Neural cell (in vitro differentiated cells): ENCODE results near the gene PLOD2. TPM values are rescaled to one million over a fixed set of nuclear protein-coding genes. Genes with fewer than 3 reads are reported as not detected.

Experiments used
- H2AFZ ChIP-seq: fragments of 200-600, 300-800 bp; sonication (generic), shearing (Covaris generic); 2 replicates; pipeline ENCODE4 v1.6.0; 2014; ENCODE audit warnings: low read depth, mild to moderate bottlenecking, antibody characterized with exemption, low read length, moderate library complexity
- H3F3A ChIP-seq: fragments of 200-600 bp; shearing (Covaris generic); 2 replicates; pipeline ENCODE4 v1.6.1; 2016; ENCODE audit warnings: mild to moderate bottlenecking, moderate library complexity, mixed read lengths, antibody characterized with exemption, low read length; ENCODE audit not compliant: insufficient read depth, poor library complexity, severe bottlenecking
- H3K27ac ChIP-seq: fragments of 200-600, 300-800 bp; sonication (generic), shearing (Covaris generic); 2 replicates; pipeline ENCODE4 v1.5.1; 2014; ENCODE audit warnings: mild to moderate bottlenecking, low read length, moderate library complexity
- H3K27me3 ChIP-seq: fragments of 300-800, 200-600 bp; sonication (generic), shearing (Covaris generic); 2 replicates; pipeline ENCODE4 v1.6.0; 2014; ENCODE audit warnings: mild to moderate bottlenecking, low read depth, low read length, moderate library complexity; ENCODE audit not compliant: insufficient read depth
- H3K36me3 ChIP-seq: fragments of 300-800, 200-600 bp; sonication (generic), shearing (Covaris generic); 2 replicates; pipeline ENCODE4 v1.5.1; 2014; ENCODE audit warnings: mild to moderate bottlenecking, antibody characterized with exemption, low read length, moderate library complexity; ENCODE audit not compliant: insufficient read depth
- H3K4me2 ChIP-seq: fragments of 300-800, 200-600 bp; sonication (generic), shearing (Covaris generic); 2 replicates; pipeline ENCODE4 v1.6.0; 2014; ENCODE audit warnings: mild to moderate bottlenecking, low read length
- H3K4me3 ChIP-seq: fragments of 300-800, 200-600 bp; sonication (generic), shearing (Covaris generic); 2 replicates; pipeline ENCODE4 v1.5.1; 2014; ENCODE audit warnings: mild to moderate bottlenecking, low read length, moderate library complexity
- H3K79me2 ChIP-seq: fragments of 200-600 bp; shearing (Covaris generic); replicated peaks from 2 replicates; pipeline ENCODE4 v1.6.0; 2014; ENCODE audit warnings: mild to moderate bottlenecking, low read length, moderate library complexity; ENCODE audit not compliant: insufficient read depth
- H3K9ac ChIP-seq: fragments of 300-800, 200-600 bp; sonication (generic), shearing (Covaris generic); 2 replicates; pipeline ENCODE4 v1.6.1; 2016; ENCODE audit warnings: mild to moderate bottlenecking, low read length, mixed read lengths
- H3K9me2 ChIP-seq: fragments of 200-600 bp; shearing (Covaris generic); 2 replicates; pipeline ENCODE4 v1.6.1; 2016; ENCODE audit warnings: mild to moderate bottlenecking, low read length, mixed read lengths; ENCODE audit not compliant: insufficient read depth
- H3K9me3 ChIP-seq: fragments of 200-600, 300-800 bp; sonication (generic), shearing (Covaris generic); 2 replicates; pipeline ENCODE4 v1.6.1; 2016; ENCODE audit warnings: mild to moderate bottlenecking, mixed run types, low read length, moderate library complexity, mixed read lengths
- H4K20me1 ChIP-seq: fragments of 200-600 bp; shearing (Covaris generic); 2 replicates; pipeline ENCODE4 v1.6.1; 2016; ENCODE audit warnings: mild to moderate bottlenecking, mixed run types; ENCODE audit not compliant: insufficient read depth
- EP300 ChIP-seq: fragments of 450-650 bp; conservative IDR thresholded peaks from 2 replicates; pipeline ENCODE4 v1.6.1; 2014; ENCODE audit warnings: antibody characterized with exemption, mild to moderate bottlenecking, moderate library complexity; ENCODE audit not compliant: poor library complexity, severe bottlenecking
- EZH2 ChIP-seq: fragments of 200-600, 300-800 bp; shearing (Covaris generic), sonication (generic); IDR thresholded peaks from 2 replicates; pipeline ENCODE4 v1.6.1; 2014; ENCODE audit warnings: antibody characterized with exemption, low read length, borderline replicate concordance, mild to moderate bottlenecking; ENCODE audit not compliant: insufficient read depth, poor library complexity, severe bottlenecking
- MXI1 ChIP-seq: fragments of 450-650 bp; conservative IDR thresholded peaks from 2 replicates; pipeline ENCODE4 v1.6.1; 2014; ENCODE audit warnings: antibody characterized with exemption, mild to moderate bottlenecking; ENCODE audit not compliant: poor library complexity, severe bottlenecking
- POLR2AphosphoS5 ChIP-seq: IDR thresholded peaks from 2 replicates; pipeline ENCODE4 v1.6.1; 2012
- RAD21 ChIP-seq: fragments of 450-650 bp; conservative IDR thresholded peaks from 2 replicates; pipeline ENCODE4 v1.6.1; 2014; ENCODE audit warnings: antibody characterized with exemption, mild to moderate bottlenecking, moderate library complexity
- SMC3 ChIP-seq: fragments of 450-650 bp; conservative IDR thresholded peaks from 2 replicates; pipeline ENCODE4 v1.6.1; 2014; ENCODE audit warnings: antibody characterized with exemption, mild to moderate bottlenecking, moderate library complexity; ENCODE audit not compliant: poor library complexity
- TAF1 ChIP-seq: IDR thresholded peaks from 2 replicates; pipeline ENCODE4 v1.6.1; 2012; ENCODE audit warnings: low read depth
- polyA plus RNA-seq: library from polyadenylated mRNA; depleted of rRNA; stranded (reverse); fragments of >200 nt; gene quantifications from 2 replicates; pipeline ENCODE4 v1.2.3, GENCODE V29; 2014
- TF ChIP-seq, protein P1 (sequence below): fragments of 450-650 bp; IDR thresholded peaks from 2 replicates; pipeline ENCODE4 v1.5.1; 2014; ENCODE audit warnings: antibody characterized with exemption, mild to moderate bottlenecking, moderate library complexity; ENCODE audit not compliant: poor library complexity, severe bottlenecking
- TF ChIP-seq, protein P2 (sequence below): IDR thresholded peaks from 2 replicates; pipeline ENCODE4 v1.6.1; 2012; ENCODE audit warnings: borderline replicate concordance

The PLOD2 gene
- polyA plus RNA-seq, 1 donor from 2014 or later, result 5.6 TPM

DNA sequence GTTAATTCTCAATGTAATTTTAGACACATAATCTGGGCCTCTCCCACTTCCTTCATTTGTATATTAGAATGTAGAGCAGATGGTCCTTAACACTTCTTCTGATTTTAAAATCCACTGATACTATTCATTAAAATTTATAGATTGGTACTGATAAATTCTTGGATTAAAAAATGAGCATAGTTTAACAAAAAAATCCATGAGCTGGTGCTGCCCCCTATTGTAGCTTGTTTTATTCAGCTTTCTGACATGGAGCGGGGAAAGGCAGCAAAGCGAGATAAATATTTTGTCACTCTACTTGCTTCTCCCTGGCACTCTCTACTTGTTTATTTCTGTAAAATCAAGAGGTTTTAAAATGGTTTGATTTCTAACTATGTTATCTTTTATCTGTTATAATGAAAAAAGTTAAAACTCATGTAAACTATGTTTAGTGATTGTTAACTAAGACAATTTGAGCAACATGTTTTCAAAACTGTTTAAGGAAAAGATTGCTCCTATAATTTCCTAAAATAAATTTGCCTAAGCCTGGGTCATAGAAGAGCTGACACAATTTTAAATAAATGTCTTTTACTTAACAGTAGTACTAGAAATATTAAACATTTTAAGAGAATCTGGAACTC, 26.5 kb upstream of the PLOD2 start:
- Histone ChIP-seq H3K36me3 (no peaks in the 10 kb centered on the region), H3K4me3 (no peak overlapping the region), H3F3A (no peaks in the 10 kb centered on the region), H3K4me2 (no peak overlapping the region), H4K20me1 (no peaks in the 10 kb centered on the region), H3K79me2 (no peaks in the 10 kb centered on the region), H3K27ac (no peak overlapping the region), H3K9ac (no peak overlapping the region), H3K9me3 (no peaks in the 10 kb centered on the region), H2AFZ (no peak overlapping the region), H3K9me2 (no peaks in the 10 kb centered on the region), H3K27me3 (no peaks in the 10 kb centered on the region)
- TF ChIP-seq, protein P1, sequence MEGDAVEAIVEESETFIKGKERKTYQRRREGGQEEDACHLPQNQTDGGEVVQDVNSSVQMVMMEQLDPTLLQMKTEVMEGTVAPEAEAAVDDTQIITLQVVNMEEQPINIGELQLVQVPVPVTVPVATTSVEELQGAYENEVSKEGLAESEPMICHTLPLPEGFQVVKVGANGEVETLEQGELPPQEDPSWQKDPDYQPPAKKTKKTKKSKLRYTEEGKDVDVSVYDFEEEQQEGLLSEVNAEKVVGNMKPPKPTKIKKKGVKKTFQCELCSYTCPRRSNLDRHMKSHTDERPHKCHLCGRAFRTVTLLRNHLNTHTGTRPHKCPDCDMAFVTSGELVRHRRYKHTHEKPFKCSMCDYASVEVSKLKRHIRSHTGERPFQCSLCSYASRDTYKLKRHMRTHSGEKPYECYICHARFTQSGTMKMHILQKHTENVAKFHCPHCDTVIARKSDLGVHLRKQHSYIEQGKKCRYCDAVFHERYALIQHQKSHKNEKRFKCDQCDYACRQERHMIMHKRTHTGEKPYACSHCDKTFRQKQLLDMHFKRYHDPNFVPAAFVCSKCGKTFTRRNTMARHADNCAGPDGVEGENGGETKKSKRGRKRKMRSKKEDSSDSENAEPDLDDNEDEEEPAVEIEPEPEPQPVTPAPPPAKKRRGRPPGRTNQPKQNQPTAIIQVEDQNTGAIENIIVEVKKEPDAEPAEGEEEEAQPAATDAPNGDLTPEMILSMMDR, result peak; percentile 72
- peak; percentile 68 for TF ChIP-seq SMC3
- TF ChIP-seq TAF1, result no peak
- peak; percentile 78 for TF ChIP-seq RAD21

DNA sequence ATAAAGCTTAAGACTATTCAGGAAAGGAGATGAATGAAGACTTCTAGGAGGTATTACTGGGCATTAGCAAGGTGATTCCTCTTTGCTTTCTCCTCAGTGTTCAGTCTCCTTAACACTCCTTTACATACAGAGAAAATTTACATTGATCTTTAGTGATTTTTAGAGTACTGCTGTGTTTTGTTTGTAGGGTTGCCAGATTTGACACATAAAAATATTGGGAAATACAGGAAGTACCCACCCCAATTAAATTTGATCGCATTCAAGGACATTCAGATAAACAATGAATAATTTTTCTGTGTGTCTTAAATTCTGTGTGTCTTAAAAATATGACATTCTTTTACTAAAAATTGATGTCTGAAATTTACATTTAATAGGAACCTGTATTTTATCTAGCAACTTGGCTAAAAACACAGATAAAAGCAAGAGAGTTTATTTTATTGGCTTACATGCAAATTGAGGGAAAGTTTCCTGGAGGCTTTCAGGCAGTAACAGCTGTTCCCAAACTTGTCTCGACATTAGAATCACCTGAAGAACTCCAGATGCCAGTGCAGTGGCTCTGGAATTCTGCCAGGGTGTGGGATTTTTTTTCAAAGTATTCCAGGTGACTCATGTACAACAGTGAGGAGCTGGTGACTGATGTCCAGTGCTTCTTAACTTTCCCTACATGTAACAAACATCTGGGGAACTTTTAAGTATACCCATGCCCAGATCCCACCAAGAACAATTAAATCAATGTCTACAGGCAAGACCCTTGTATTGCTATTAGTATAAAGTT, 23.4 kb upstream of the PLOD2 start:
- Histone ChIP-seq H3K27ac (no peak overlapping the region), H2AFZ (no peak overlapping the region), H3K9ac (no peak overlapping the region), H3K27me3 (no peaks in the 10 kb centered on the region), H3K4me3 (no peak overlapping the region), H3K9me2 (no peaks in the 10 kb centered on the region), H3K4me2 (no peak overlapping the region), H3K79me2 (no peaks in the 10 kb centered on the region), H4K20me1 (no peaks in the 10 kb centered on the region), H3K9me3 (no peaks in the 10 kb centered on the region), H3F3A (no peaks in the 10 kb centered on the region), H3K36me3 (no peaks in the 10 kb centered on the region)
- TF ChIP-seq SMC3 (no peak), RAD21 (no peak), EZH2 (no peak), POLR2AphosphoS5 (no peak), MXI1 (no peak), EP300 (no peak), TAF1 (no peak)
- TF ChIP-seq, protein P2, sequence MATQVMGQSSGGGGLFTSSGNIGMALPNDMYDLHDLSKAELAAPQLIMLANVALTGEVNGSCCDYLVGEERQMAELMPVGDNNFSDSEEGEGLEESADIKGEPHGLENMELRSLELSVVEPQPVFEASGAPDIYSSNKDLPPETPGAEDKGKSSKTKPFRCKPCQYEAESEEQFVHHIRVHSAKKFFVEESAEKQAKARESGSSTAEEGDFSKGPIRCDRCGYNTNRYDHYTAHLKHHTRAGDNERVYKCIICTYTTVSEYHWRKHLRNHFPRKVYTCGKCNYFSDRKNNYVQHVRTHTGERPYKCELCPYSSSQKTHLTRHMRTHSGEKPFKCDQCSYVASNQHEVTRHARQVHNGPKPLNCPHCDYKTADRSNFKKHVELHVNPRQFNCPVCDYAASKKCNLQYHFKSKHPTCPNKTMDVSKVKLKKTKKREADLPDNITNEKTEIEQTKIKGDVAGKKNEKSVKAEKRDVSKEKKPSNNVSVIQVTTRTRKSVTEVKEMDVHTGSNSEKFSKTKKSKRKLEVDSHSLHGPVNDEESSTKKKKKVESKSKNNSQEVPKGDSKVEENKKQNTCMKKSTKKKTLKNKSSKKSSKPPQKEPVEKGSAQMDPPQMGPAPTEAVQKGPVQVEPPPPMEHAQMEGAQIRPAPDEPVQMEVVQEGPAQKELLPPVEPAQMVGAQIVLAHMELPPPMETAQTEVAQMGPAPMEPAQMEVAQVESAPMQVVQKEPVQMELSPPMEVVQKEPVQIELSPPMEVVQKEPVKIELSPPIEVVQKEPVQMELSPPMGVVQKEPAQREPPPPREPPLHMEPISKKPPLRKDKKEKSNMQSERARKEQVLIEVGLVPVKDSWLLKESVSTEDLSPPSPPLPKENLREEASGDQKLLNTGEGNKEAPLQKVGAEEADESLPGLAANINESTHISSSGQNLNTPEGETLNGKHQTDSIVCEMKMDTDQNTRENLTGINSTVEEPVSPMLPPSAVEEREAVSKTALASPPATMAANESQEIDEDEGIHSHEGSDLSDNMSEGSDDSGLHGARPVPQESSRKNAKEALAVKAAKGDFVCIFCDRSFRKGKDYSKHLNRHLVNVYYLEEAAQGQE, result no peak
- TF ChIP-seq, protein P1, result no peak
